ENCODE results near the gene UBTD1.
"Not testable (repeated sequence)": the region's sequence is repeated elsewhere in the genome, so short reads cannot be mapped to it uniquely, and the experiment has no call there.

DNA sequence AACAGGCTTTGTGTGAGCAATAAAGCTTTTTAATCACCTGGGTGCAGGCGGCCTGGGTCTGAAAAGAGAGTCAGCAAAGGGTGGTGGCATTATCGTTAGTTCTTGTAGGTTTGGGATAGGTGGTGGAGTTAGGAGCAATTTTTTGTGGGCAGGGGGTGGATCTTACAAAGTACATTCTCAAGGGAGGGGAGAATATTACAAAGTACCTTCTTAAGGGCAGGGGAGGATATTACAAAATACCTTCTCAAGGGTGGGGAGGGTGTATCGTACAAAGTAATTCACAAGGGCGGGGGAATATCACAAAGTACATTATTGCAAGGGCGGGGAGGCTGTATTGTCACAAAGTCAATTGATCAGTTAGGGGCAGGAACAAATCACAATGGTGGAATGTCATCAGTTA lies 63.6 kb downstream of the UBTD1 start:
- not testable (repeated sequence) for TF ChIP-seq POLR2A (IDR thresholded peaks at IDR 0.05; ENCODE audit: low read length); GATA1 (IDR thresholded peaks at IDR 0.05; ENCODE audit: low read depth, low read length)

Measured in erythroblast (primary cell).